Uterus (tissue), 4 donors: Measurements from ENCODE around the gene GALNT12. TPM values are rescaled to one million over a fixed set of nuclear protein-coding genes. Genes with fewer than 3 reads are reported as not detected.

Experiments used
- DNase-seq, 2 donors: peaks; one replicate each; pipeline ENCODE4 v3.0.0-alpha.2; 2019 to 2020
- H3K27ac ChIP-seq, 2 donors: fragments of 200-600 bp; sonication (generic); 1 replicate in 1 of 2; 2 replicates in 1 of 2; pipeline ENCODE4 v1.5.1; 2016 to 2018
- H3K27me3 ChIP-seq, 2 donors: fragments of 200-600 bp; sonication (generic); one replicate each; pipeline ENCODE4 v1.5.1; 2018 to 2019; ENCODE audit warnings: control low read depth in 1 of 2
- H3K36me3 ChIP-seq, 2 donors: fragments of 200-600 bp; sonication (generic); one replicate each; pipeline ENCODE4 v1.5.1; 2019; ENCODE audit warnings: control low read depth in 1 of 2
- H3K4me1 ChIP-seq, 2 donors: fragments of 200-600 bp; sonication (generic); one replicate each; pipeline ENCODE4 v1.5.1; 2018 to 2019; ENCODE audit warnings: control low read depth in 1 of 2
- H3K4me3 ChIP-seq, 2 donors: fragments of 200-600 bp; sonication (generic); 1 replicate in 1 of 2; 2 replicates in 1 of 2; pipeline ENCODE4 v1.5.1; 2018 to 2019; ENCODE audit warnings: mild to moderate bottlenecking in 1 of 2
- H3K9me3 ChIP-seq, 2 donors: fragments of 200-600 bp; sonication (generic); one replicate each; pipeline ENCODE4 v1.5.1; 2019; ENCODE audit warnings: control low read depth in 1 of 2
- CTCF ChIP-seq, 4 experiments: fragments of 200-600 bp in 2 of 4; fragments of 450-650 bp in 2 of 4; sonication (generic) in 2 of 4; IDR thresholded peaks; one replicate each; pipeline ENCODE4 v1.5.1; 2016 to 2019; ENCODE audit warnings: antibody characterized with exemption in 4 of 4, mild to moderate bottlenecking in 2 of 4, moderate library complexity in 1 of 4
- POLR2A ChIP-seq, 2 donors: fragments of 450-650 bp; IDR thresholded peaks; one replicate each; pipeline ENCODE4 v1.6.1; 2016; ENCODE audit warnings: antibody characterized with exemption in 2 of 2, mild to moderate bottlenecking in 1 of 2, moderate library complexity in 1 of 2
- intact Hi-C: fragments of 100-400 bp; cut with DNase I; formaldehyde crosslinking; loops from one replicate; pipeline ENCODE4 v1.15.1; 2023; ENCODE audit warnings: low total_unique reads
- total RNA-seq, 4 donors: library from RNA; depleted of rRNA in 3 of 4; stranded (reverse); fragments of >200 nt in 3 of 4; gene quantifications; one replicate each; pipeline versions ENCODE4 v1.1.0 to v1.2.4, GENCODE V29; 2014 to 2023
- donor health status: DM: yes; HTN: yes; CAD: no.

GALNT12 gene
- total RNA-seq, 4 donors from 2014 or later: 0.29 to 9.3 (median 2.5) TPM; not detected in 1

- no peaks in the 10 kb centered on the region for H3K9me3 ChIP-seq
- intact Hi-C loops: no loop called here
- H3K4me1 ChIP-seq: peaks cover 0 to 4% of the 10 kb centered on the region in 2 donors
- DNase-seq: no peak
- no peaks in the 10 kb centered on the region for H3K27me3 ChIP-seq
- H3K27ac ChIP-seq: no peak overlapping the region
- H3K36me3 ChIP-seq: no peaks in the 10 kb centered on the region
- TF ChIP-seq POLR2A (IDR thresholded peaks at IDR 0.05) (no peak), CTCF (IDR thresholded peaks at IDR 0.05) (peak in 3 of 4 experiments; percentile 6 to 17 (median 11))
- H3K4me3 ChIP-seq: no peak overlapping the region
Observed at GRCh38 chr9:98806394-98807035, 955 bp upstream of the GALNT12 start.

GRCh38 chr9:98807814-98808195, 335 bp downstream of the GALNT12 start:
- Histone ChIP-seq H3K4me1 (peaks cover 0 to 4% of the 10 kb centered on the region in 2 donors), H3K4me3 (peak overlapping the region; percentile 34 to 41), H3K27me3 (no peaks in the 10 kb centered on the region), H3K27ac (no peak overlapping the region), H3K9me3 (no peaks in the 10 kb centered on the region), H3K36me3 (no peaks in the 10 kb centered on the region)
- no peak for TF ChIP-seq POLR2A (IDR thresholded peaks at IDR 0.05)
- no peak for TF ChIP-seq CTCF (IDR thresholded peaks at IDR 0.05)
- no peak for DNase-seq
- intact Hi-C loops: no loop called here

- TF ChIP-seq CTCF (IDR thresholded peaks at IDR 0.05) (no peak), POLR2A (IDR thresholded peaks at IDR 0.05) (no peak)
- Histone ChIP-seq H3K4me1 (peaks cover 0 to 4% of the 10 kb centered on the region in 2 donors), H3K27me3 (no peaks in the 10 kb centered on the region), H3K27ac (no peak overlapping the region), H3K4me3 (peak overlapping the region; percentile 34 to 41), H3K9me3 (no peaks in the 10 kb centered on the region), H3K36me3 (no peaks in the 10 kb centered on the region)
- DNase-seq: no peak
- intact Hi-C loops: no loop called here
Observed at GRCh38 chr9:98808411-98808815, 943 bp downstream of the GALNT12 start.

- intact Hi-C loops: no loop called here
- Histone ChIP-seq H3K9me3 (no peaks in the 10 kb centered on the region), H3K27me3 (no peaks in the 10 kb centered on the region), H3K36me3 (no peaks in the 10 kb centered on the region), H3K4me3 (no peak overlapping the region), H3K27ac (no peak overlapping the region), H3K4me1 (peaks cover 0 to 4% of the 10 kb centered on the region in 2 donors)
- TF ChIP-seq POLR2A (IDR thresholded peaks at IDR 0.05): no peak
- TF ChIP-seq CTCF (IDR thresholded peaks at IDR 0.05): no peak
- DNase-seq: no peak
Observed at GRCh38 chr9:98808875-98809274, 1.4 kb downstream of the GALNT12 start.

- TF ChIP-seq CTCF (IDR thresholded peaks at IDR 0.05): no peak
- TF ChIP-seq POLR2A (IDR thresholded peaks at IDR 0.05): no peak
- peaks cover 0 to 4% of the 10 kb centered on the region in 2 donors for H3K4me1 ChIP-seq
- DNase-seq: no peak
- H3K27ac ChIP-seq: no peak overlapping the region
- no peaks in the 10 kb centered on the region for H3K9me3 ChIP-seq
- no peak overlapping the region for H3K4me3 ChIP-seq
- H3K36me3 ChIP-seq: no peaks in the 10 kb centered on the region
- intact Hi-C loops: no loop called here
- no peaks in the 10 kb centered on the region for H3K27me3 ChIP-seq
Observed at GRCh38 chr9:98809311-98810101, 2.0 kb downstream of the GALNT12 start.
